MM.1S (cell line): ENCODE results near the gene SLC4A7.

Source experiments
- DNase-seq: peaks from one replicate; pipeline ENCODE4 v3.0.0-alpha.2; 2015
- H2AFZ ChIP-seq: fragments of 300-600 bp; sonication (generic); 2 replicates; pipeline ENCODE4 v1.6.0; 2016; ENCODE audit warnings: antibody characterized with exemption, low read length
- H3F3A ChIP-seq: fragments of 300-600 bp; sonication (generic); 2 replicates; pipeline ENCODE4 v1.6.1; 2016; ENCODE audit warnings: mild to moderate bottlenecking, antibody characterized with exemption, low read length, moderate library complexity, mixed read lengths; ENCODE audit not compliant: insufficient read depth
- H3K27ac ChIP-seq: fragments of 300-600 bp; sonication (generic); 2 replicates; pipeline ENCODE4 v1.5.1; 2016; ENCODE audit warnings: mild to moderate bottlenecking, low read length
- H3K27me3 ChIP-seq: fragments of 300-600 bp; sonication (generic); replicated peaks from 2 replicates; pipeline ENCODE4 v1.6.0; 2016; ENCODE audit warnings: low read length; ENCODE audit not compliant: insufficient read depth
- H3K36me3 ChIP-seq: fragments of 300-600 bp; sonication (generic); replicated peaks from 2 replicates; pipeline ENCODE4 v1.6.1; 2016; ENCODE audit warnings: mild to moderate bottlenecking, low read length, mixed read lengths; ENCODE audit not compliant: insufficient read depth
- H3K4me1 ChIP-seq: fragments of 300-600 bp; sonication (generic); 2 replicates; pipeline ENCODE4 v1.6.1; 2016; ENCODE audit warnings: low read length, mixed read lengths
- H3K4me2 ChIP-seq: fragments of 300-600 bp; sonication (generic); 2 replicates; pipeline ENCODE4 v1.6.0; 2016; ENCODE audit warnings: low read depth, low read length
- H3K4me3 ChIP-seq: fragments of 300-600 bp; sonication (generic); 2 replicates; pipeline ENCODE4 v1.5.1; 2016; ENCODE audit warnings: low read length, mixed read lengths
- H3K79me2 ChIP-seq: fragments of 300-600 bp; sonication (generic); 2 replicates; pipeline ENCODE4 v1.6.1; 2016; ENCODE audit warnings: mixed run types, low read length, mixed read lengths
- H3K9ac ChIP-seq: fragments of 300-600 bp; sonication (generic); 2 replicates; pipeline ENCODE4 v1.6.1; 2016; ENCODE audit warnings: low read length, mixed read lengths
- H3K9me2 ChIP-seq: fragments of 300-600 bp; sonication (generic); replicated peaks from 2 replicates; pipeline ENCODE4 v1.6.1; 2016; ENCODE audit warnings: mild to moderate bottlenecking, low read length, mixed read lengths; ENCODE audit not compliant: insufficient read depth
- H3K9me3 ChIP-seq: fragments of 300-600 bp; sonication (generic); replicated peaks from 2 replicates; pipeline ENCODE4 v1.6.1; 2016; ENCODE audit warnings: mild to moderate bottlenecking, low read length, mixed read lengths; ENCODE audit not compliant: insufficient read depth
- H4K20me1 ChIP-seq: fragments of 300-600 bp; sonication (generic); 2 replicates; pipeline ENCODE4 v1.6.1; 2016; ENCODE audit warnings: mild to moderate bottlenecking, low read length, moderate library complexity, mixed read lengths; ENCODE audit not compliant: insufficient read depth
- EZH2 ChIP-seq: fragments of 300-600 bp; sonication (generic); optimal IDR thresholded peaks from 2 replicates; pipeline ENCODE3; 2017; ENCODE audit warnings: low read depth, mild to moderate bottlenecking, antibody characterized with exemption, low read length, mixed read lengths
- EZH2phosphoT487 ChIP-seq: fragments of 300-600 bp; sonication (generic); IDR thresholded peaks from 2 replicates; pipeline ENCODE4 v1.6.1; 2018; ENCODE audit warnings: antibody characterized with exemption, low read length
- TF ChIP-seq, protein P1 (sequence below): fragments of 300-600 bp; sonication (generic); IDR thresholded peaks from 2 replicates; pipeline ENCODE4 v1.5.1; 2016; ENCODE audit warnings: antibody characterized with exemption, low read length, mixed read lengths

SLC4A7 gene

GRCh38 chr3:27387625-27388024 is 96.6 kb downstream of the SLC4A7 start:
- Histone ChIP-seq H3K9me3 (no peaks in the 10 kb centered on the region), H3K27me3 (no peaks in the 10 kb centered on the region), H3K9me2 (no peaks in the 10 kb centered on the region), H3K9ac (no peak overlapping the region), H3K4me1 (no peaks in the 10 kb centered on the region), H4K20me1 (no peaks in the 10 kb centered on the region), H2AFZ (no peak overlapping the region), H3K79me2 (no peaks in the 10 kb centered on the region), H3K4me3 (no peak overlapping the region), H3K4me2 (no peak overlapping the region), H3K27ac (no peak overlapping the region), H3K36me3 (no peaks in the 10 kb centered on the region), H3F3A (no peaks in the 10 kb centered on the region)
- DNase-seq = no peak
- TF ChIP-seq EZH2phosphoT487 (no peak), EZH2 (no peak)
- TF ChIP-seq, protein P1, sequence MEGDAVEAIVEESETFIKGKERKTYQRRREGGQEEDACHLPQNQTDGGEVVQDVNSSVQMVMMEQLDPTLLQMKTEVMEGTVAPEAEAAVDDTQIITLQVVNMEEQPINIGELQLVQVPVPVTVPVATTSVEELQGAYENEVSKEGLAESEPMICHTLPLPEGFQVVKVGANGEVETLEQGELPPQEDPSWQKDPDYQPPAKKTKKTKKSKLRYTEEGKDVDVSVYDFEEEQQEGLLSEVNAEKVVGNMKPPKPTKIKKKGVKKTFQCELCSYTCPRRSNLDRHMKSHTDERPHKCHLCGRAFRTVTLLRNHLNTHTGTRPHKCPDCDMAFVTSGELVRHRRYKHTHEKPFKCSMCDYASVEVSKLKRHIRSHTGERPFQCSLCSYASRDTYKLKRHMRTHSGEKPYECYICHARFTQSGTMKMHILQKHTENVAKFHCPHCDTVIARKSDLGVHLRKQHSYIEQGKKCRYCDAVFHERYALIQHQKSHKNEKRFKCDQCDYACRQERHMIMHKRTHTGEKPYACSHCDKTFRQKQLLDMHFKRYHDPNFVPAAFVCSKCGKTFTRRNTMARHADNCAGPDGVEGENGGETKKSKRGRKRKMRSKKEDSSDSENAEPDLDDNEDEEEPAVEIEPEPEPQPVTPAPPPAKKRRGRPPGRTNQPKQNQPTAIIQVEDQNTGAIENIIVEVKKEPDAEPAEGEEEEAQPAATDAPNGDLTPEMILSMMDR = no peak

DNA sequence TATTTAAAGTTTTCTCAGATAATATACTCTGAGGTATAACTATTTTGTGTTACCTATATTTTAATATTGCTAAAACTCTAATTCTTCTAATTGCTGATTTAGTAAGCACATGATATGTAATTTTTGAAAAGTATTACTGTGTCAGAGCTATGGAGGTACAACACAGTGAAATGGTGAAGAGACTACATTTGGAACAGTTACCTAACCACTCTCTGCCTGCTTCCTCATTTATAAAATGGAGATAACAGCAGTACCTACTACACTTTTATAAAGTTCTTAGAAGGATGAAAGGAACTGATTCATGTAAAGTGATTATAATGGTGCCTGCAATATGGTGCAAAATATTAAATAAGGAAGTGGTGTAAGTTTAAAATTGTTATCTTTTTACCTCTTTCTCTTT is 98.7 kb downstream of the SLC4A7 start:
- Histone ChIP-seq H3K4me1 (no peaks in the 10 kb centered on the region), H3K36me3 (no peaks in the 10 kb centered on the region), H3K27me3 (no peaks in the 10 kb centered on the region), H3K79me2 (no peaks in the 10 kb centered on the region), H3K9me2 (no peaks in the 10 kb centered on the region), H3K4me2 (no peak overlapping the region), H3K27ac (no peak overlapping the region), H3F3A (no peaks in the 10 kb centered on the region), H4K20me1 (no peaks in the 10 kb centered on the region), H2AFZ (no peak overlapping the region), H3K4me3 (no peak overlapping the region), H3K9me3 (no peaks in the 10 kb centered on the region), H3K9ac (no peak overlapping the region)
- no peak for TF ChIP-seq EZH2
- no peak for TF ChIP-seq EZH2phosphoT487
- TF ChIP-seq, protein P1 = no peak
- no peak for DNase-seq

DNA sequence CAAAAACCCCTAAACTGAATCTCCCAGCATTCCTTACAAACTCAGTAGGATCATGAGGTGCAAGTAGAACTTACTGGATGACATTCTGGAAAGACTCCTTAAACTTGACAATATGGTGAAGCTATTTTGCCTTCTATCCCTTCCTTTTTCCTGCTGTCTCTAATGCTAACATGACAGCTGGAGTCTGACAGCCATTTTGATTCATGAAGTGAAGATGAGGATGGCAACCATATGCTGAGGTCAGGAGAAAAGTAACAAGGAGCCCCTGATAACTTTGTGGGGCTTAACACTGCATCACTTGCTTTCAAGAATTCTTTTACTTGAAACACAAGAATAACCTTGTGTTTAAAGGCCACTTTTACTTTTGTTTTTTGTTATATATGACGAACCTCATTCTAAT is 100.0 kb downstream of the SLC4A7 start:
- Histone ChIP-seq H3K9ac (no peak overlapping the region), H3K36me3 (no peaks in the 10 kb centered on the region), H3K4me1 (no peaks in the 10 kb centered on the region), H2AFZ (no peak overlapping the region), H3F3A (no peaks in the 10 kb centered on the region), H3K27ac (no peak overlapping the region), H3K4me2 (no peak overlapping the region), H3K27me3 (no peaks in the 10 kb centered on the region), H4K20me1 (no peaks in the 10 kb centered on the region), H3K9me2 (no peaks in the 10 kb centered on the region), H3K9me3 (no peaks in the 10 kb centered on the region), H3K79me2 (no peaks in the 10 kb centered on the region), H3K4me3 (no peak overlapping the region)
- DNase-seq = no peak
- TF ChIP-seq, protein P1 = no peak
- TF ChIP-seq EZH2 (no peak), EZH2phosphoT487 (no peak)
